Liver (tissue), 9 donors: Measurements from ENCODE around the gene ATP6AP1. TPM values are rescaled to one million over a fixed set of nuclear protein-coding genes. Genes with fewer than 3 reads are reported as not detected.

Experiments used
- DNase-seq: peaks from one replicate; pipeline ENCODE4 v3.0.0-alpha.2; 2017; ENCODE audit warnings: low spot score
- H3K27ac ChIP-seq, 2 donors: one replicate each; pipeline ENCODE4 v1.7.0; 2013; ENCODE audit warnings: inconsistent platforms in 2 of 2, low read length in 2 of 2, control low read depth in 1 of 2, low read depth in 1 of 2, mild to moderate bottlenecking in 1 of 2
- H3K27me3 ChIP-seq, 4 donors: one replicate each; pipeline versions ENCODE4 v1.6.1 to v1.7.0; 2013; ENCODE audit warnings: low read length in 3 of 4, inconsistent platforms in 1 of 4, mild to moderate bottlenecking in 1 of 4, moderate library complexity in 1 of 4; ENCODE audit not compliant: control insufficient read depth in 4 of 4, insufficient read depth in 4 of 4
- H3K36me3 ChIP-seq, 4 donors: one replicate each; pipeline versions ENCODE4 v1.6.1 to v1.7.0; 2013; ENCODE audit warnings: low read length in 3 of 4, mild to moderate bottlenecking in 3 of 4, low read depth in 1 of 4, moderate library complexity in 1 of 4; ENCODE audit not compliant: control insufficient read depth in 4 of 4, insufficient read depth in 3 of 4
- H3K4me1 ChIP-seq, 4 donors: one replicate each; pipeline versions ENCODE4 v1.6.1 to v1.7.0; 2013; ENCODE audit warnings: low read length in 3 of 4, mild to moderate bottlenecking in 3 of 4, moderate library complexity in 1 of 4; ENCODE audit not compliant: control insufficient read depth in 4 of 4, insufficient read depth in 4 of 4
- H3K4me3 ChIP-seq, 3 donors: one replicate each; pipeline versions ENCODE4 v1.6.1 to v1.7.0; 2013; ENCODE audit warnings: low read length in 3 of 3, control low read depth in 1 of 3, low read depth in 1 of 3, mild to moderate bottlenecking in 1 of 3
- H3K9ac ChIP-seq, 2 donors: one replicate each; pipeline ENCODE4 v1.7.0; 2013; ENCODE audit warnings: low read length in 2 of 2, mild to moderate bottlenecking in 2 of 2, moderate library complexity in 2 of 2, control low read depth in 1 of 2, low read depth in 1 of 2
- H3K9me3 ChIP-seq, 4 donors: one replicate each; pipeline versions ENCODE4 v1.6.1 to v1.7.0; 2013; ENCODE audit warnings: low read length in 3 of 4; ENCODE audit not compliant: control insufficient read depth in 4 of 4
- EGR1 ChIP-seq, 2 donors: IDR thresholded peaks; 2 replicates each; pipeline ENCODE4 v1.6.1; 2016 to 2018; ENCODE audit warnings: antibody characterized with exemption in 2 of 2, low read depth in 2 of 2
- FOXA1 ChIP-seq: IDR thresholded peaks from 2 replicates; pipeline ENCODE4 v1.6.1; 2016; ENCODE audit warnings: antibody characterized with exemption
- GABPA ChIP-seq, 2 donors: IDR thresholded peaks in 1 of 2; conservative IDR thresholded peaks in 1 of 2; 2 replicates each; pipeline ENCODE4 v1.6.1; 2016; ENCODE audit warnings: antibody characterized with exemption in 2 of 2, mild to moderate bottlenecking in 1 of 2, moderate library complexity in 1 of 2
- HNF4A ChIP-seq, 2 donors: conservative IDR thresholded peaks; 2 replicates each; pipeline ENCODE4 v1.6.1; 2016; ENCODE audit warnings: antibody characterized with exemption in 2 of 2, mild to moderate bottlenecking in 2 of 2
- NR2F2 ChIP-seq: IDR thresholded peaks from 2 replicates; pipeline ENCODE4 v1.6.1; 2016; ENCODE audit warnings: antibody characterized with exemption
- RAD21 ChIP-seq, 2 donors: IDR thresholded peaks; 2 replicates each; pipeline ENCODE4 v1.6.1; 2016; ENCODE audit warnings: antibody characterized with exemption in 2 of 2, mild to moderate bottlenecking in 2 of 2
- RXRA ChIP-seq, 2 donors: IDR thresholded peaks; 2 replicates each; pipeline ENCODE4 v1.6.1; 2017 to 2018; ENCODE audit warnings: antibody characterized with exemption in 2 of 2, mild to moderate bottlenecking in 1 of 2
- SP1 ChIP-seq: IDR thresholded peaks from 2 replicates; pipeline ENCODE4 v1.6.1; 2018; ENCODE audit warnings: antibody characterized with exemption, mild to moderate bottlenecking
- TAF1 ChIP-seq: conservative IDR thresholded peaks from 2 replicates; pipeline ENCODE4 v1.6.1; 2016; ENCODE audit warnings: antibody characterized with exemption, mild to moderate bottlenecking
- YY1 ChIP-seq: IDR thresholded peaks from 2 replicates; pipeline ENCODE4 v1.6.1; 2016; ENCODE audit warnings: antibody characterized with exemption, mild to moderate bottlenecking
- WGBS: extraction: QIAGEN DNeasy Blood & Tissue Kit; methylation state at CpG from one replicate; pipeline ENCODE4 v1.1.7; 2013; 5-methylcytosine and 5-hydroxymethylcytosine counted together
- polyA plus RNA-seq, 2 donors: library from polyadenylated mRNA; stranded (reverse) in 1 of 2; unstranded in 1 of 2; fragments of 200-250 nt in 1 of 2; fragments of >200 nt in 1 of 2; fragmentation: Nextera tagmentation in 1 of 2; extraction: Ambion mirVana in 1 of 2; gene quantifications; one replicate each; pipeline versions ENCODE4 v1.2.1 to v1.2.3, GENCODE V29; 2013 to 2015
- total RNA-seq, 2 donors: library from RNA; depleted of rRNA; stranded (reverse); fragments of >200 nt; gene quantifications; one replicate each; pipeline ENCODE4 v1.2.3, GENCODE V29; 2014
- TF ChIP-seq, protein P1 (sequence below): fragments of 150-350 bp; IDR thresholded peaks from 2 replicates; pipeline ENCODE4 v1.5.1; 2017; ENCODE audit warnings: improper control_type of control experiment, low read depth, low read length; ENCODE audit not compliant: missing input control
- TF ChIP-seq, protein P2 (sequence below): IDR thresholded peaks from 2 replicates; pipeline ENCODE4 v1.6.1; 2016; ENCODE audit warnings: antibody characterized with exemption, mild to moderate bottlenecking
- TF ChIP-seq, protein P3 (sequence below): IDR thresholded peaks from 2 replicates; pipeline ENCODE4 v1.6.1; 2016; ENCODE audit warnings: antibody characterized with exemption
- TF ChIP-seq, protein P4 (sequence below): IDR thresholded peaks from 2 replicates; pipeline ENCODE4 v1.6.1; 2016; ENCODE audit warnings: antibody characterized with exemption
- donor health status: healthy.
- donor health status: healthy.
- donor health status: healthy.
- donor health status: healthy.
- donor health status: healthy.

The ATP6AP1 gene
- total and polyA plus RNA-seq, 4 donors, result 35.2 to 43.3 (median 40.8) TPM

DNA sequence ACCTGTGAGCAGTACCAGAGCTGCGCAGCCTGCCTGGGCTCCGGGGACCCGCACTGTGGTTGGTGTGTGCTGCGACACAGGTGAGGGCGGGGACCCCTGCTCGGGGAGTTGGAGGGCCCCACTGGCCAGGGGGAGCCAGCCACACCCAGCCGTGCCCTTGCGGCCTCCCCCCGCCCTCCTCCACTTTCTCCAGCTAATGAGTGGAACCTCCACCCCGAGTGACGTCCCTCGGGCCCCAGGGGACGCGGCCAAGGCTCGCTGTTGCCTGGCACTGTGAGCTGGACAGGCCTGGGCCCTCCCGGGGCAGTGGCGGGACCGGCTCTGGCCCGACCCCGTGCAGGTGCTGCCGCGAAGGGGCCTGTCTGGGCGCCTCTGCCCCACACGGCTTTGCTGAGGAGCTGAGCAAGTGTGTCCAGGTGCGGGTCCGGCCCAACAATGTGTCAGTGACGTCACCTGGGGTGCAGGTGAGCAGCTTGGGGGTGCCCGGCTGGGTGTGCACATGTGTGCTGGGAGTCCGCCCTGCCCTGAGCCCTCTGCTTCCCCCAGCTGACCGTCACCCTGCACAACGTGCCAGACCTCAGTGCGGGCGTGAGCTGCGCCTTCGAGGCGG is 35.2 kb downstream of the ATP6AP1 start:
- no peak for DNase-seq
- Histone ChIP-seq H3K4me1 (no peaks in the 10 kb centered on the region), H3K36me3 (peaks cover 0 to 2% (median 0%) of the 10 kb centered on the region in 4 donors), H3K9me3 (no peaks in the 10 kb centered on the region), H3K27me3 (no peaks in the 10 kb centered on the region), H3K9ac (no peak overlapping the region), H3K4me3 (no peak overlapping the region), H3K27ac (no peak overlapping the region)
- TF ChIP-seq NR2F2 (no peak), YY1 (no peak), RXRA (IDR thresholded peaks at IDR 0.05) (no peak), FOXA1 (no peak), TAF1 (no peak), GABPA (IDR thresholded peaks at IDR 0.05 in 1 of 2, conservative IDR thresholded peaks at IDR 0.05 in 1 of 2) (no peak), EGR1 (IDR thresholded peaks at IDR 0.05; ENCODE audit: low read depth in 2 of 2) (no peak)
- WGBS, result 94% methylated on average over 36 of the region's 36 CpGs

DNA sequence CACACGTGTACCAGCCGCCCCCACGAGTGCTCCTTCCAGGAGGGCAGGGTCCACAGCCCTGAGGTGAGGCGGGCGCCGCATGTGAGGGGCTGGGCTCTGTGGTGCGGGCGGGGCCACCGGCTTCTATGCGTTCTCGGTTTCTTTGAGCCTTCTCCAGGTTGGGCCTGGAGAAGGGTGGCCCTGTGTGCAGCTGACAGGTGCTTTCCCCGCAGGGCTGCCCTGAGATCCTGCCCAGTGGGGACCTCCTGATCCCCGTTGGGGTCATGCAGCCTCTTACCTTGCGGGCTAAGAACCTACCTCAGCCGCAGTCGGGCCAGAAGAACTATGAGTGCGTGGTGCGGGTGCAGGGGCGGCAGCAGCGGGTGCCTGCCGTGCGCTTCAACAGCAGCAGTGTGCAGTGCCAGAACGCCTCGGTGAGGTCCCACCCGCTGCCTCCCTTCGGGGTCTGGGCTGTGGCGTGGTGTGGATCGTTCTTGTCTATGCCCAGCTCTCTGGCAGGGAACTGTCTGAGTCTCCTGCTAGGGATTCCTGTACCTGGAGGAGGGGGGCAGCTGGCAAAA is 36.4 kb downstream of the ATP6AP1 start:
- Histone ChIP-seq H3K4me3 (no peak overlapping the region), H3K9me3 (no peaks in the 10 kb centered on the region), H3K4me1 (no peaks in the 10 kb centered on the region), H3K36me3 (peaks cover 0 to 2% (median 0%) of the 10 kb centered on the region in 4 donors), H3K9ac (no peak overlapping the region), H3K27ac (no peak overlapping the region), H3K27me3 (no peaks in the 10 kb centered on the region)
- TF ChIP-seq, protein P1, sequence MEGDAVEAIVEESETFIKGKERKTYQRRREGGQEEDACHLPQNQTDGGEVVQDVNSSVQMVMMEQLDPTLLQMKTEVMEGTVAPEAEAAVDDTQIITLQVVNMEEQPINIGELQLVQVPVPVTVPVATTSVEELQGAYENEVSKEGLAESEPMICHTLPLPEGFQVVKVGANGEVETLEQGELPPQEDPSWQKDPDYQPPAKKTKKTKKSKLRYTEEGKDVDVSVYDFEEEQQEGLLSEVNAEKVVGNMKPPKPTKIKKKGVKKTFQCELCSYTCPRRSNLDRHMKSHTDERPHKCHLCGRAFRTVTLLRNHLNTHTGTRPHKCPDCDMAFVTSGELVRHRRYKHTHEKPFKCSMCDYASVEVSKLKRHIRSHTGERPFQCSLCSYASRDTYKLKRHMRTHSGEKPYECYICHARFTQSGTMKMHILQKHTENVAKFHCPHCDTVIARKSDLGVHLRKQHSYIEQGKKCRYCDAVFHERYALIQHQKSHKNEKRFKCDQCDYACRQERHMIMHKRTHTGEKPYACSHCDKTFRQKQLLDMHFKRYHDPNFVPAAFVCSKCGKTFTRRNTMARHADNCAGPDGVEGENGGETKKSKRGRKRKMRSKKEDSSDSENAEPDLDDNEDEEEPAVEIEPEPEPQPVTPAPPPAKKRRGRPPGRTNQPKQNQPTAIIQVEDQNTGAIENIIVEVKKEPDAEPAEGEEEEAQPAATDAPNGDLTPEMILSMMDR, result no peak
- TF ChIP-seq, protein P2, sequence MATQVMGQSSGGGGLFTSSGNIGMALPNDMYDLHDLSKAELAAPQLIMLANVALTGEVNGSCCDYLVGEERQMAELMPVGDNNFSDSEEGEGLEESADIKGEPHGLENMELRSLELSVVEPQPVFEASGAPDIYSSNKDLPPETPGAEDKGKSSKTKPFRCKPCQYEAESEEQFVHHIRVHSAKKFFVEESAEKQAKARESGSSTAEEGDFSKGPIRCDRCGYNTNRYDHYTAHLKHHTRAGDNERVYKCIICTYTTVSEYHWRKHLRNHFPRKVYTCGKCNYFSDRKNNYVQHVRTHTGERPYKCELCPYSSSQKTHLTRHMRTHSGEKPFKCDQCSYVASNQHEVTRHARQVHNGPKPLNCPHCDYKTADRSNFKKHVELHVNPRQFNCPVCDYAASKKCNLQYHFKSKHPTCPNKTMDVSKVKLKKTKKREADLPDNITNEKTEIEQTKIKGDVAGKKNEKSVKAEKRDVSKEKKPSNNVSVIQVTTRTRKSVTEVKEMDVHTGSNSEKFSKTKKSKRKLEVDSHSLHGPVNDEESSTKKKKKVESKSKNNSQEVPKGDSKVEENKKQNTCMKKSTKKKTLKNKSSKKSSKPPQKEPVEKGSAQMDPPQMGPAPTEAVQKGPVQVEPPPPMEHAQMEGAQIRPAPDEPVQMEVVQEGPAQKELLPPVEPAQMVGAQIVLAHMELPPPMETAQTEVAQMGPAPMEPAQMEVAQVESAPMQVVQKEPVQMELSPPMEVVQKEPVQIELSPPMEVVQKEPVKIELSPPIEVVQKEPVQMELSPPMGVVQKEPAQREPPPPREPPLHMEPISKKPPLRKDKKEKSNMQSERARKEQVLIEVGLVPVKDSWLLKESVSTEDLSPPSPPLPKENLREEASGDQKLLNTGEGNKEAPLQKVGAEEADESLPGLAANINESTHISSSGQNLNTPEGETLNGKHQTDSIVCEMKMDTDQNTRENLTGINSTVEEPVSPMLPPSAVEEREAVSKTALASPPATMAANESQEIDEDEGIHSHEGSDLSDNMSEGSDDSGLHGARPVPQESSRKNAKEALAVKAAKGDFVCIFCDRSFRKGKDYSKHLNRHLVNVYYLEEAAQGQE, result no peak
- TF ChIP-seq YY1, result no peak
- DNase-seq, result no peak
- 94% methylated on average over 28 of the region's 28 CpGs for WGBS

DNA sequence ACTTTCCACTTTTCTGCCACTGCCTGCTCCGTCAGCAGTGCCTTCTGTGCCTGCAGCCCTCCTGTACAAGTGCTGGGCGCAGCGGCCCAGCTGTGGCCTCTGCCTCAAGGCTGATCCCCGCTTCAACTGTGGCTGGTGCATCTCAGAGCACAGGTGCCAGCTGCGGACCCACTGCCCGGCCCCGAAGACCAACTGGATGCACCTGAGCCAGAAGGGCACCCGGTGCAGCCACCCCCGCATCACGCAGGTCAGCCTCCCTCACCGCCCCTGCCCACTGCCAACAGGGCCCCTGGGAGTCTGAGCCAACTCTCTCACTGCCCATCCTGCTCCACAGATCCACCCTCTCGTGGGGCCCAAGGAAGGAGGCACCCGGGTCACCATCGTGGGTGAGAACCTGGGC is 37.1 kb downstream of the ATP6AP1 start:
- Histone ChIP-seq H3K27me3 (no peaks in the 10 kb centered on the region), H3K36me3 (peaks cover 0 to 2% (median 0%) of the 10 kb centered on the region in 4 donors), H3K27ac (no peak overlapping the region), H3K4me1 (no peaks in the 10 kb centered on the region), H3K9me3 (no peaks in the 10 kb centered on the region), H3K9ac (no peak overlapping the region), H3K4me3 (no peak overlapping the region)
- 96% methylated on average over 14 of the region's 14 CpGs for WGBS
- TF ChIP-seq, protein P3, sequence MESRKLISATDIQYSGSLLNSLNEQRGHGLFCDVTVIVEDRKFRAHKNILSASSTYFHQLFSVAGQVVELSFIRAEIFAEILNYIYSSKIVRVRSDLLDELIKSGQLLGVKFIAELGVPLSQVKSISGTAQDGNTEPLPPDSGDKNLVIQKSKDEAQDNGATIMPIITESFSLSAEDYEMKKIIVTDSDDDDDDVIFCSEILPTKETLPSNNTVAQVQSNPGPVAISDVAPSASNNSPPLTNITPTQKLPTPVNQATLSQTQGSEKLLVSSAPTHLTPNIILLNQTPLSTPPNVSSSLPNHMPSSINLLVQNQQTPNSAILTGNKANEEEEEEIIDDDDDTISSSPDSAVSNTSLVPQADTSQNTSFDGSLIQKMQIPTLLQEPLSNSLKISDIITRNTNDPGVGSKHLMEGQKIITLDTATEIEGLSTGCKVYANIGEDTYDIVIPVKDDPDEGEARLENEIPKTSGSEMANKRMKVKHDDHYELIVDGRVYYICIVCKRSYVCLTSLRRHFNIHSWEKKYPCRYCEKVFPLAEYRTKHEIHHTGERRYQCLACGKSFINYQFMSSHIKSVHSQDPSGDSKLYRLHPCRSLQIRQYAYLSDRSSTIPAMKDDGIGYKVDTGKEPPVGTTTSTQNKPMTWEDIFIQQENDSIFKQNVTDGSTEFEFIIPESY, result no peak
- no peak for TF ChIP-seq RAD21 (IDR thresholded peaks at IDR 0.05)
- TF ChIP-seq FOXA1, result no peak
- no peak for TF ChIP-seq NR2F2
- no peak for TF ChIP-seq SP1
- no peak for TF ChIP-seq HNF4A (conservative IDR thresholded peaks at IDR 0.05)
- TF ChIP-seq, protein P4, sequence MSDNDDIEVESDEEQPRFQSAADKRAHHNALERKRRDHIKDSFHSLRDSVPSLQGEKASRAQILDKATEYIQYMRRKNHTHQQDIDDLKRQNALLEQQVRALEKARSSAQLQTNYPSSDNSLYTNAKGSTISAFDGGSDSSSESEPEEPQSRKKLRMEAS, result no peak
- TF ChIP-seq RXRA (IDR thresholded peaks at IDR 0.05), result no peak
- no peak for TF ChIP-seq TAF1
- TF ChIP-seq YY1, result no peak
- TF ChIP-seq EGR1 (IDR thresholded peaks at IDR 0.05; ENCODE audit: low read depth in 2 of 2), result no peak
- TF ChIP-seq GABPA (IDR thresholded peaks at IDR 0.05 in 1 of 2, conservative IDR thresholded peaks at IDR 0.05 in 1 of 2), result no peak
- TF ChIP-seq, protein P1, result no peak
- no peak for DNase-seq
